GM21381 (cell line): Measurements from ENCODE around the gene COL23A1.
"Not testable (repeated sequence)": the region's sequence is repeated elsewhere in the genome, so short reads cannot be mapped to it uniquely, and the experiment has no call there.

ENCODE experiments used
- ATAC-seq: cut with Tn5 transposase; IDR thresholded peaks from one replicate; pipeline ENCODE4 v1.9.1; 2021; ENCODE audit warnings: mild to moderate bottlenecking, moderate library complexity; ENCODE audit not compliant: unreplicated experiment

The COL23A1 gene

DNA sequence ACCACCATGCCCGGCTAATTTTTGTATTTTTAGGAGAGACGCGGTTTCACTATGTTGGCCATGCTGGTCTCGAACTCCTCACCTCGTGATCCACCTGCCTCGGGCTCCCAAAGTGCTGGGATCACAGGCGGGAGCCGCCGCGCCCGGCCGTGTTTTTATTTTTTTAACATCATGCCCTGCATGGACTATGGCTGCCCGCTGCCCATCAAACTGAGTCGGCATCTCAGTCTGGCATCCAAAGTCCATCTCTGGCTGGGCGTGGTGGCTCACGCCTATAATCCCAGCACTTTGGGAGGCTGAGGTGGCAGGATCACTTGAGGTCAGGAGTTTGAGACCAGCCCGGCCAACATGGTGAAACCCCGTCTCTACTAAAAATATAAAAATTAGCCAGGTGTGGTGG is 336.6 kb downstream of the COL23A1 start:
- ATAC-seq, result not testable (repeated sequence)

DNA sequence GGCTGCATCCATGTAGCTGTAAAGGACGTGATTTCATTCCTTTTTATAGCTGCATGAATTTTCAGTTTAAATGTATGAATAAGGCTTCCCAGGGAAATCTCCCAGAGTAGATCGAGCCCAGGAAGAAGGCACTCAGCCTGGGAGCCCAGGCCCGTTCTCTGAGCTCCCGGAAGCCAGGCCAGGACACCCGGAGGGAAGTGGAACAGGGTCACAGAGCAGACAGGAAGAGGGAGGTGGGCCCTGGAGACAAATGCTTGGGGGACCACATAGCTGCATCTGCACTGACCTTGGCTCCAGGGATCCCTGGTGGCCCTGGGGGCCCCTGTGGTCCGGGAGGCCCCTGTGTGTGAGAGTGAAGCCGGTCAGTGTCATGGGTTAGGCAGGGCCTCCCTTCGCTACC is 337.9 kb downstream of the COL23A1 start:
- no peak for ATAC-seq

DNA sequence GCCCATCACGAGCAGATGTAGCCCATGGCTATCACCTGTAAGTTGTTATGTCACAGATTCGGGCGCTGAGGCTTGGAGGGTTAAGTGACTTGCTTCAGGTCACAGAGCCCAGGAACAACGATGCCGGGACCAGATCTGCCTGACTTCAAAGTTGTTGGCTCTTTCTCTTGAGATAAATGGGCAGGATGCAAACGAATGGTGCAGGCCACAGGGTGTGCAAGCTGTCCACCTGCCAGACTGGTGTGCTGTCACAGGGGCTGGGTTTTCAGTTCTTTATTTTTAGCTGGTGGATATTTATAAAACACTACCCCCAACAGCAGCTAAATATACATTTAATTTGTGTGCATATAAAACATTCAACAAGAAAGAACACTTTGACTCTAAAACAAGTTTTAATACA is 339.9 kb downstream of the COL23A1 start:
- ATAC-seq, result no peak

DNA sequence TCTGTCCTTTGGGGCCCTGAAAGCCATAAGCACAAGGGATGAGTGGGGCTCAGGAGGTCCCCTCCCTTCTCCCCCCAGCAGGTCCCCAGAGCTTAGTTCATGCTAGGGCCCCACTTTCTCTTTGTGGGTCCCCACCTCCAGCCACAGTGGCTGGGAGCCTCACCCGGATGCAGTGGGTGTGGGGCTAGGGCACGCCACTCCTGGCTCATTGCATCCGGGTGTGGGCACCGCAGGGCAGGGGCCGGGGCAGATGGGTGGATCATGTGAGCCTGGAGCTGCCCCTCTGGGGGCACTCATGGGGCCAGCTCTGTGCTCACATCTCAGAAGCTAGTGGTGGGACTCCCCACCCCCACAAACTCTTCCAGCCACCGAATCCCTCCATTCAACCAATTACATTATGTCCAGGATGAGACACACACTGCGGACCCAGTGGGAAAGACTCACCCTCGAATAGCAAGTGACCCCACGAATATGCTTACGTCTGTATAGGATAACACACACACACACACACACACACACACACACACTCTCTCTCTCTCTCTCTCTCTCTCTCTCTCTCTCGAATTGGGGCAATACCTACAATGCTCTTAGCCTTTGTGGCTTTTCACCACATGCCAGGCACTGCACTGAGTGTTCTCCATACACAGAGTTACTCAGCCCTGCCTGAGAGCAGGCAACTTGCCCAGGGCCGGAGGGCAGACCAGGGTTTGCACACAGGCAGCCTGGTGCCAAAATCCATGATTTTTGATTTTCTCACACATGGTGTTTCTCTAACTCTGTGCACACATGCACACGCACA is 340.8 kb downstream of the COL23A1 start:
- ATAC-seq, result no peak

DNA sequence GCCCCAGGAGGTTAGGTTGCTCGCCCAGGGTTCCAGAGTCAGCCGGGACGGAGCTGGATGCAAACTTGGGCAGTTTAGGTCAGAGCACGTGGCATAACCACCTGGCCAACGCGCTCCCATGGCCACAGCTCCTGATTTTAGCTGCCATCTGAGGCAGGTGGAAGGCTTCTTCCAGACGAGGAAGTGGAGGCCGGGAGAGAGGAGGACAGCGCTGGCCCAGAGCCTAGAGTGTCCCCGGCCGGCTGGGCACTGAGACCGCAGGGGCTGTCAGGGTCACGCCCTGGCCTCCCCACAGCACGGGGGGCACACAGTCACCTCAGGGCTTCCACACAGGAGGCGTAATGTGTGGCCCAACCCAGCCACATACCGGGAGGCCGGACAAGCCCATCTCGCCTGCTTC is 341.4 kb downstream of the COL23A1 start:
- ATAC-seq, result no peak

DNA sequence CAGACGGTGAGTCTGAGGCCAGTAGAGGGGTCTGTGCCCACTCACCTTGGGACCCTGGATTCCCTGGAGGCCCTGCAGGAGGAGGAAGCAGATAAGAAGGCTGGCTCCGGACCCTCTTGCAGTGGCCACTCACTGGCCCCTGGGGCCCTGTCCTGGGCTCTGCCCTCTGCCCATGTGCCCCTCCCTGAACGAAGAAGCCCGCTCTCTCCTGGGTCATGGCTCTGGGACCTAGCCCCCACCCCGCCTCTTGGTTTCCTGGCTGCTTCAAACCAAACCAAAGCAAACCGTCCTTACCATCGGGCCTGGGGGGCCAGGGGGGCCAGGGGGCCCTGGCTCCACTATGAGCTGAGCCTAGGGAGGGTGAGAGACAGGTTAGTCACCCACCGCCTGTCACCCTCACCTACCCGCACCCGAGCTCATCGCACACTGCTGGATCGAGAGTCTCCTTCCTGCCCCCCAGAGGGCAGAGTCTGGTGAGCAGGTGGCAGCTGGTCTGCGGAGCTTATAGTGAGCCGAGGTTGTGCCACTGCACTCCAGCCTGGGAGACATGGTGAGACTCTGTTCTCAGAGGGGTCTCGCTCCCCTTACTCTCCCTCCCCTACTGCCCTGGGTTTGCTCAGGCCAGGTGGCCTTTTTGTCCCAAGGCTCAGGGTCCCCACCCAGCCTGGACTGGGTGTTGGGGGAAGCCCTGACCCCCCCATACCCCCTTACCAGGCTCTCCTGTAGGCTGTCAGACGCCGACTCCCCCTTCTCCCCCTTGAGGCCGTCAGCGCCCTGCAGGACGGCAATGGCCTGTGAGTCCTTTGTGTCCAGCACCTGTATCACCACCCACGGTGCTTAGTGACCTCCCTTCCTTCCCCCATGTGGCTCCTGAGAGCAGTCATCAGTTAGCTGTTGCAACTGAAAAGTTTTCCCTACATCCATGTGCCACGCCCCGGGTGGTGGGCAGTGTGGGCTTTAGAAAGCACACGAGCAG is 342.4 kb downstream of the COL23A1 start:
- no peak for ATAC-seq

DNA sequence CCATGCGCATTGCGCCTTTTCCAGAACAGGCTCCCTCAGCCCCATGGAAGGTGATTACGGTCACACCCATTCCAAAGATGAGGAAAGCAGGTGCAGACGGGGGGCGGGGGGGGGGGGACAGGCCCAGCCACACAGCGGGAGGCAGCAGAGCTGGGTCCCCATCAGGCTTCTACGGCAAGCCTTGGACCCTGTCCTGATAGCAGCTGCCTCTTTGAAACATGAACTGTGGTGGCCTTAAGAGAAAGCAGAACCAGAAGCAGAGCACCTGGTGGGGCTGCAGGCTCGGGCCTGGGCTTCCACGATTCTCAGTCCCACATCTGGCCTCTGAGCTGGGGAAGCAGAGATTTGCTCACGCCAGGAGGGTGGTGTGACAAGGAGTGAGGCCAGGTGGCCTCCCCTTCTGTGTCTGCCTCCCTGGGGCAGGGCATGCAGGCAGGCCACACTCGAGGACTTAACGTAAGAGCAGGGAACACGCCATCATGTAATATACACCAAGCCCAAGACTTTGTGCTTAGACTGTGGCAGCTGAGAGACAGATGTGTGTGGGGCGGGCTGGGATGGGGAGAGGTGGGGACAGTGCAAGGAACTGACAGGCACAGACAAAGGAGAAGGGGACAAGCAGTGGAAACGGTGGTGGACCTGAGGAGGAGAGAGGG is 343.4 kb downstream of the COL23A1 start:
- no peak for ATAC-seq

DNA sequence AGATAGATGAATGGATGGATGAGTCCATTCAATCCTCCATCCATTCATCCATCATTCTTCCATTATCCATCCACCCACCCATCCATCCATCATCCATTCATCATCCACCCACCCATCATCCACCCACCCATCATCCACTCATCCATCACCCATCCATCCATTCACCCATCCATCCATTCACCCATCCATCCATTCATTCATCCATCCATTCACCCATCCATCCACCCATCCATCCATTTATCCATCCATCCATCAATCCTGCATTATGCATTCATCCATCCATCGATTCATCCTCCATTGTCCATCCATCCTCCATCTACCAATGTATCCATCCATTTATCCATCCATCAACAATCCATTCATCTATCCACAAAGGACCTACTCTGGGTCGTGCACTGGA is 344.8 kb downstream of the COL23A1 start:
- no peak for ATAC-seq

DNA sequence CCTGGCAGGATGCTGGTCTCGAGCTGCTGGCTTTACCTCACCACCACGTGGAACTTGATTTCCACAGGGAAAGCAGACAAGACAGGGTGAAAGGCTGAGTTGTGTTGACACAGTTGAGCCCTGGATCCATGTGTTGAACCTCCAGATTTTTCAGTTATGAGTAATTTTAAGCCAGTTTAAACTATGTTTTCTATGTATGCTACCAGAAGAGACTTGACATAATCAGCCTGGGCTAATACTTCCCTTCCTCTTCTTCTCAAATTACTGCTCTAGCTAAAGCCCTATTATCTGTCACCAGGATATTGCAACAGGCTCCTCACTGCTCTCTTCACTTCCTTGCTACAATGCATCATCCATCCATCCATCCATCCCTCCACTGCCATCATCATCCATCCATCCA is 345.6 kb downstream of the COL23A1 start:
- no peak for ATAC-seq

DNA sequence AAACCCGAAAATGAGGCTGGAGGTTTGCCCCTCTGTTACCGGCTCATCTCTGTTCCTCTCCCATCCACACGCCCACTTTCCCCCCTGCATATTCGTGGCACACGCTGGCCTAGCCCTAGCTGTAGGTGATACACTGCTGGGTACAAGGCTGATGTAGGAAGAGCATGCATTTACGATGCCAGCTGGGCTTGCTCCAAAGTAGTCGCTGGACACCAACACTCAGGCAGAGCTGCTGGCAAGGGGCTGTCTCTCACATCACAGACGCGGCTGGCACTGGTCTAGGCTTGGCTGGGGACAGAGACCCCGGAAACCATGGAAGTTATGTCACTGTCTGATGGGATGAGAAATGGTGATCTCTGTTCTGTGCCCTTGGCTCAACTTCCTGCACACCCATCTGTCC is 347.8 kb downstream of the COL23A1 start:
- no peak for ATAC-seq

DNA sequence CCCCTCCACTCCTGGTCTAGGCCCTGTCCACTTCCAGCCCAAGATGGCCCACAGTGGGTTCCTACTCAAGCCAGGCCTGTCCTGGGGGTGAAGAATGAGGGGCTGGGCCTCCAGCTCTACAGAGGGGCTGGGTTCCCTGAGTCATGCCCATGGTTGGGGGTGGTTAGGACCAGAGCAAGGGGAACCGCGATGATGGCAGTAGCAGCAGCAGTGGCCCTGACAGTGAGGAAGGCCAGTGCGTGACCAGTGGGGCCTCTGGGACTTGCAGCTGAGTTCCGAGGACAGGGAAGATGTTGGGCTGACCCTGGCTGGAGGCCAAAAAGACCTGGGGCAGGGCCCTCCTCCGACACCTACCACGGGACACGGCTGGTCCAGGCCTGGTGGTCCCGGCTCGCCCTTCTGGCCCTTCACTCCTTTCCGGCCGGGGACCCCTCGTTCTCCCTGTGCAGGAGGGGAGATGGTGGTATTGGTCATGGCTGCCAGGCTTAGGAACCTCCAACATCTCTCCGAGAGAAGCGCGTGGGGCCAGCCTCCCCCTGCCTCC is 348.4 kb downstream of the COL23A1 start:
- ATAC-seq, result no peak

DNA sequence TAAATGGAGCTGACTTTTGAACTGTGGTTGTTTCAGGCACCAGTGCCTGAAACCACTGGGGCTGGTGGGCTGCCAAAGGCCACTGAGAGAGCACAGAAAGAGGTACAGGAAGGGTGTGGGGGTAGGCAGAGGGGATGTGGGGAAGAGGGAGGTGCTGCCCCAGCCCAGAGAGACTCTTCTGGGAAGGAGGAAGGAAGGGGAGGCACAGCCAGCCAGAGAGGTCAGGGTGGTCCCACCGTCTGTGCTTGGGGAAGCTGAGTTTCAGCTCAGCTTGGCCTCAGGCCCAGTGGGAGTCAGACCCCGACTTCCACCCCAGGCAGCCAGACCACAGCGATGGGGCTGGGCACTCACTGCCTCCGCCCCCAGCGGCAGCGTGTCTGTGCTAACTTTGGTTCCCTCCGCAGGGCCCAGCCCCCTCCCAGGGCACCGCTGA is 348.9 kb downstream of the COL23A1 start:
- ATAC-seq, result peak; percentile 34

DNA sequence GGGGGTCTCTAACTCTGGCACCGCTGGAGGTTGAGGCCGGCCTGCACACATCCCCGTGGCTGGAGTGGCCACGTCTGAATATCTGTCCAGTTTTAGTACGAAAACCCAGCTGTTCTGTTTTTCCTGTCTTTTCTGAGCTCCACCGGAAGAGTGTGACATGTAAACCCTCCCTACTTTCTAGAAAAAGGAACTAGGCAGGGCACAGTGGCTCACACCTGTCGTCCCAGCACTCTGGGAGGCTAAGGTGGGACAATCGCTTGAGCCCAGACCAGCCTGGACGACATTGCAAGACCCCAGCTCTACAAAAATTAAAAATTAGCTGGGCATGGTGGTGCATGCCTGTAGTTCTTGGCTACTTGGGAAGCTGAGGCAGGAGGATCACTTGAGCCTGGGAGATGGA is 349.4 kb downstream of the COL23A1 start:
- peak; percentile 29 for ATAC-seq

DNA sequence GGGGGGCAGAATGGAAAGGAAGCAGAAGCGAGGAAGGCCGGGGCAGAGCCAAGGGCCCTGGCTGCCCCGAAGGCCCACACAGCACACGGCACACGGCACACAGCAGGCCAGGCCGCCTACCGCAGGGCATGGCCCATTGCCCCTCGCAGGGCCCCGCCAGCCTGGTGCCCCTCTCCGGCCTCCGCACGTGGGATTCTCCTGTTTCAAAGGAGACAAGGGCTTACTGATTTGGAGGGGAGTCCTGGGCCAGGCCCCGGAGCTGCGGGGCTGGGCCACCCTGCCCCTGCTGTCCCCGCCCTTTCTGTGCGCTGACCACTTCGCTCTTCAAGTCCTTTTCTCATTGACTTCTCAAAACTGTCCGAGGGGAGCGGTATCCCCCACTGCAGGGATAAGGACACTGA is 349.9 kb downstream of the COL23A1 start:
- no peak for ATAC-seq

DNA sequence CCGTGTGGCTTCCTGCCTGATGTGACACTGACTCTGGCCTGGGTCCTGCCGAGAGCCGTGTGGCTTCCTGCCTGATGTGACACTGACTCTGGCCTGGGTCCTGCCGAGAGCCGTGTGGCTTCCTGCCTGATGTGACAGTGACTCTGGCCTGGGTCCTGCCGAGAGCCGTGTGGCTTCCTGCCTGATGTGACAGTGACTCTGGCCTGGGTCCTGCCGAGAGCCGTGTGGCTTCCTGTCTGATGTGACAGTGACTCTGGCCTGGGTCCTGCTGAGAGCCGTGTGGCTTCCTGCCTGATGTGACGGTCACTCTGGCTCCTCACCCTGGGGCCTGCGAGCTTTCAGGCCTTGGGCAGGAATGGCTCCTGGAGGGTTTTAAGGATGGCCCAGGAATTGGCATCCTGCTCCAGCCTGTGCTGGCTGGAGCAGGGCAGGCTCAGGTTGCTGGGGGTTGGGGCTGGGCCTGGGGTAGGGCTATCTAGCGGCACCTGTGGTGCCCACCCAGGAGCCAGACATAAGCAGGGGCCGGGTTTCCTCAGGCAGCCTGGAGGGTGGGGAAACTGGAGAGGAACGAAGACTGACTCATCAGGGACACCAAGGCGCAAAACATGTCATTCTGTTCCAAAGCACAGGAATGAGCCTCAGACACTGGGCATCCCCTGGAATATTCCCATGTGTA is 350.4 kb downstream of the COL23A1 start:
- ATAC-seq, result not testable (repeated sequence)

DNA sequence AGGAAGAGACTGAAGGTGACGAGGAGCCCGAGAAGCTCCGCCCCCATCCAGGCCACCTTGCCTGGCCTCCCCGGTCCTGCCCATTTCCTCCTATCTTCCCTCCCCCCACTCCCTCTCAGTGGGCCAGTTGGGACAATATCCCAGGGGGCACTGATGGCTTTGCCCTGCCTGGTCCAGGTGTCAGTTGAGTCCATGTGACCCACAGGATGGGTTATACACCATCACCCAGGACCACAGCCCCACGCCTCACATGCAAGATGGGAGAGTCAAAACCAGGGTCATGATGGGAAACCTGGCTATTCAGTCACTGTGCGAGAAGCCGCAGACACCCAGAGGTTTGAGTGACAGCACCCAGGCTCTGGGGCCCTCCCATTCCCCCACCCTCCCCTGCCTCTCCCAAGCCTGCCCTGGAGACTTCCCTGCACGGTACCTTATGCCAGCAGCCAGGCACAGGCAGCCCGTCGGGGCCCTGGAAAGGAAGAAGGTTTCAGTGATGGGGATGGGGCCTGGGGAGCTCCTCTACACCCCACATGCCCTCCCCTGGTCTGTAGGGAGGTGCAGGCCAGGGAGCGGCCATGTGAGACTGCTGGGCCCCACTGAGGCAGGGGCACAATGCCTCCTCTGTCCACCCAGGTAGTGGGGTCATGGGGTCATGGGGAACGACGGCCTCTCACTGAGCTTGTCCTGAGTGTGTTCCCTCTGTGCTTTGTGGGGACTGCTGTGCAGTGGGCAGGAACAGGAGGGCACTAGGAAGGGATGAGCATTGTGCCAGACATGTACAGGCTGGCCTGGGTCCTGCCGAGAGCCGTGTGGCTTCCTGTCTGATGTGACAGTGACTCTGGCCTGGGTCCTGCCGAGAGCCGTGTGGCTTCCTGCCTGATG is 351.2 kb downstream of the COL23A1 start:
- no peak for ATAC-seq

DNA sequence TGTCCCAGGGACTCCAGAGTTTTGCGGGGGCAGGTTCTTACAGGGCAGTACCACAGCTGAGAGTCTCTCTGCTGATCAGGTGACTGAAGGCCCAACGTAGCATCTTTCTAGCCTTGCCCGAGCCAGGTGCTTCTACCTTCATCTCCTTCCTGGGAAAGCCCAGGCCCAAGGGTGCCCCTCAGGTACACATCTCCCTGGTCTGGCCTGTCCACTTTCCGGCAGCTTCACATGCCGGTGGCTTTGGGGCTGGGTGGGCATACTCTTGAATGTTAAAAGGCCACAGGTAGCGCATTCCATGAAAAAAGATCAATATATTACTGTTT is 351.9 kb downstream of the COL23A1 start:
- ATAC-seq, result no peak

DNA sequence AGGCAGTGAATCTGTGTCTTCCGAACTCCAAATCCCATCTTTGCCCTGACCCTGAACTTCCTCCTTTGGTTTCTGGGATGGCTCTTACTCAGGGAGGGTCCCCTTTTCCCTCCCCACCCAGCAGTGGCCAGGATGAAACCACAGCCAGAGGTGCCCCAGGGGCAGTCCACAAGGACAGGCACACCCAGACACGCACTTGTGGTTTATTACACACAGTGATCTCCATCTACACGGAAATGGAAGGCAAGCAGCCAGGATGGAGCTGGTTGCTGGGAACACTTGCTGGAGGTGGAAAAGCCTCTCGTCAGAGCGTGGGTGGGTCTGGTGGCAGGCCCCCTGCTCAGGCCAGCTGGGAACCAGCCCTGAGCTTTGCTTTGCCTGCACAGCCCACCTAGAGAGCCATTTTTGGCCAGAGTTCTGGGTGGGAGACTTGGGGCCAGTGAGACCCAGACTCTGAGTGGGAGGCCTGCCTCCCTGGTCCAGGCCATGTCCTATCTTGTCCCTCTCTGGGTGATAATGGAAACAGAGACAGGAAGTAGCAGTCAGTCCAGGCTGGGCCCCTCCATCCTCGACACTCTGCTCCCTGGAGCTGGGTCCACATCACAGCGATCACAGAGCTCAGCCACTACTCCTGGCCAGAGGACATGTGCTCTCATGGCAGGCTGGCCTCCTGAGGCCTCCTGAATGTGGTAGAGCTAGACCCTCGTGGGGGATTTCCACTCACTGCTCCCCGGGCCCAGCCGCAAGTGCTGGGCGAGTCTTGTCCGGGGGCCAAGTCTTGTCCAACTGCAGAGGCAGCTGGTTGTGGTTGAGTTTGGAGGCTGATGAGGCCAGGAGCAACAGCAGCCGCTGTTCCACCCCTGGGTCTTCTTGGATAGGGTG is 352.5 kb downstream of the COL23A1 start:
- ATAC-seq, result no peak

DNA sequence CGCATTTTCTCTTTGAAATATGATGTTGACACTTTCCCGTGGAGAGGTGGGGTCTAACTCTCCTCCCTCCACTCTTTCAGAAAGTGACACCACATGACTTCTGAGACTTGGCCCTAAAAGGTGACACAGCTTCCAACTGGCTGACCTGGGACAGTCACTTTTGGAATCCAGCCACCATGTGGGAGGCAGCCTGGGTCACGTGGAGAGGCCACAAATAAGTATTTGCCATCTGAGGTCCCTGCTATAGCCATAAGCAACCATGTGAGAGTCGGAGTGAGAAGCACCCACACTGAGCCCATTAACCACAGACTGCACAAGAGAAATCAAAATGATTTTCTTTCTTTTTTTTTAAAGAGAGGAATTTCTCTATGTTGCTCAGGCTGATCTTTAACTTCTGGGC is 353.5 kb downstream of the COL23A1 start:
- no peak for ATAC-seq
